Suprapubic skin (tissue), 3 donors: Measurements from ENCODE around the gene AGPAT4.

Experiments
- POLR2AphosphoS5 ChIP-seq, 3 donors: sonication (generic); formaldehyde crosslinking; IDR thresholded peaks; one replicate each; pipeline ENCODE4 v1.6.1; 2017; ENCODE audit warnings: antibody characterized with exemption in 3 of 3
- TF ChIP-seq, protein P1 (sequence below), 2 donors: fragments of 200-600 bp in 1 of 2; fragments of 450-650 bp in 1 of 2; sonication (generic) in 1 of 2; IDR thresholded peaks; one replicate each; pipeline ENCODE4 v1.5.1; 2016 to 2019; ENCODE audit warnings: antibody characterized with exemption in 2 of 2, mild to moderate bottlenecking in 1 of 2, moderate library complexity in 1 of 2

DNA sequence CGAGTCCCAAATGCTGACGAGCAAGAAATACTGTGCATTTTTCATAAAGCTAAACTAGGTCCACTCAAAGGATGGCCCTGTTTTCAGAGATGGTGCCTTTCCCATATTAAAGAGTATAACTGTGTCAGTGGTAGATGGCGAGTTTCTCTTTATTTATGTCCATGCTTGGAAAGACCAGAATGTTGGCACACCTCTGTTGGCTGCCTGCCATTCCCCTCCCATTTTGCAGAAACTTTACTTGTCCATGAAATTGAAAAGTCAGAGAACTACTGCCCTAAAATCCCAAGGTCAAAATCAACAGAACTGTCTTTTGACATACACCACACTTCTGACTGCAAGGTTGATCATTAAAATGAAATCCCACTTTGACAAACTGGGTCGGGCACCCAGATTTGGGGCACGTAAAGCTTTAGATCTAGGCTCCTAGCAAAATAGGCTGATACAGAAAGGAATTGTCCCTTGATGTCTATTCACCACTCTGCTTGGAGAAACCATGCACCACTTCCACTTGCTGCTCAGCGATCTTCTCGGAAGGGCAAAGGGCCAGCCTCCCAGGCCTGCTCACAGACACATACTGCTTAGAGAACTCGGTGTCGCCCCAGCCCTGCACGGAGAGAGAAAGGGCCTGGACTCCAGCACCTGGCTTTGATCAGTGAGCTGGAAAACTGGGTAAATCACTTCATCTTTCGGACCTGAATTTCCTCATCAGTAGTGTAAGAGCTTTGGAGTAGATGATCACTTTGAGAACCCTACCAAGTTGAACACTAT, 130.0 kb downstream of the AGPAT4 start:
- TF ChIP-seq, protein P1, sequence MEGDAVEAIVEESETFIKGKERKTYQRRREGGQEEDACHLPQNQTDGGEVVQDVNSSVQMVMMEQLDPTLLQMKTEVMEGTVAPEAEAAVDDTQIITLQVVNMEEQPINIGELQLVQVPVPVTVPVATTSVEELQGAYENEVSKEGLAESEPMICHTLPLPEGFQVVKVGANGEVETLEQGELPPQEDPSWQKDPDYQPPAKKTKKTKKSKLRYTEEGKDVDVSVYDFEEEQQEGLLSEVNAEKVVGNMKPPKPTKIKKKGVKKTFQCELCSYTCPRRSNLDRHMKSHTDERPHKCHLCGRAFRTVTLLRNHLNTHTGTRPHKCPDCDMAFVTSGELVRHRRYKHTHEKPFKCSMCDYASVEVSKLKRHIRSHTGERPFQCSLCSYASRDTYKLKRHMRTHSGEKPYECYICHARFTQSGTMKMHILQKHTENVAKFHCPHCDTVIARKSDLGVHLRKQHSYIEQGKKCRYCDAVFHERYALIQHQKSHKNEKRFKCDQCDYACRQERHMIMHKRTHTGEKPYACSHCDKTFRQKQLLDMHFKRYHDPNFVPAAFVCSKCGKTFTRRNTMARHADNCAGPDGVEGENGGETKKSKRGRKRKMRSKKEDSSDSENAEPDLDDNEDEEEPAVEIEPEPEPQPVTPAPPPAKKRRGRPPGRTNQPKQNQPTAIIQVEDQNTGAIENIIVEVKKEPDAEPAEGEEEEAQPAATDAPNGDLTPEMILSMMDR (IDR thresholded peaks at IDR 0.05) = no peak
- TF ChIP-seq POLR2AphosphoS5 (IDR thresholded peaks at IDR 0.05) = no peak
